Neutrophil (primary cell): Measurements from ENCODE around the gene TMEM92.

Source experiments
- H3K27ac ChIP-seq: fragments of 200-600 bp; sonication (generic); 2 replicates; pipeline ENCODE4 v1.5.1; 2016; ENCODE audit warnings: mild to moderate bottlenecking, moderate library complexity
- H3K27me3 ChIP-seq: fragments of 200-600 bp; sonication (generic); 2 replicates; pipeline ENCODE4 v1.6.0; 2016; ENCODE audit warnings: mild to moderate bottlenecking
- H3K36me3 ChIP-seq: fragments of 200-600 bp; sonication (generic); 2 replicates; pipeline ENCODE4 v1.5.1; 2017
- H3K4me1 ChIP-seq, 2 experiments: fragments of 200-600 bp in 1 of 2; sonication (generic) in 1 of 2; 1 replicate in 1 of 2; 2 replicates in 1 of 2; pipeline versions ENCODE4 v1.5.1 to v1.6.1; 2013 to 2016; ENCODE audit warnings: low read depth in 1 of 2, low read length in 1 of 2, mild to moderate bottlenecking in 1 of 2, moderate library complexity in 1 of 2; ENCODE audit not compliant: control insufficient read depth in 1 of 2, insufficient read depth in 1 of 2
- H3K4me3 ChIP-seq, 2 experiments: fragments of 200-600 bp in 1 of 2; sonication (generic) in 1 of 2; 1 replicate in 1 of 2; 2 replicates in 1 of 2; pipeline ENCODE4 v1.5.1; 2013 to 2016; ENCODE audit warnings: low read depth in 1 of 2, low read length in 1 of 2, mild to moderate bottlenecking in 1 of 2, moderate library complexity in 1 of 2
- H3K9me3 ChIP-seq: fragments of 200-600 bp; sonication (generic); 2 replicates; pipeline ENCODE4 v1.5.1; 2016
- CTCF ChIP-seq: fragments of 200-600 bp; sonication (generic); IDR thresholded peaks from 2 replicates; pipeline ENCODE4 v1.5.1; 2016; ENCODE audit warnings: antibody characterized with exemption

The TMEM92 gene

GRCh38 chr17:50239937-50240336, 34.3 kb upstream of the TMEM92 start:
- Histone ChIP-seq H3K9me3 (no peaks in the 10 kb centered on the region), H3K4me3 (no peak overlapping the region), H3K27ac (no peak overlapping the region), H3K36me3 (no peaks in the 10 kb centered on the region), H3K4me1 (no peaks in the 10 kb centered on the region), H3K27me3 (peaks cover 56% of the 10 kb centered on the region)
- no peak for TF ChIP-seq CTCF

DNA sequence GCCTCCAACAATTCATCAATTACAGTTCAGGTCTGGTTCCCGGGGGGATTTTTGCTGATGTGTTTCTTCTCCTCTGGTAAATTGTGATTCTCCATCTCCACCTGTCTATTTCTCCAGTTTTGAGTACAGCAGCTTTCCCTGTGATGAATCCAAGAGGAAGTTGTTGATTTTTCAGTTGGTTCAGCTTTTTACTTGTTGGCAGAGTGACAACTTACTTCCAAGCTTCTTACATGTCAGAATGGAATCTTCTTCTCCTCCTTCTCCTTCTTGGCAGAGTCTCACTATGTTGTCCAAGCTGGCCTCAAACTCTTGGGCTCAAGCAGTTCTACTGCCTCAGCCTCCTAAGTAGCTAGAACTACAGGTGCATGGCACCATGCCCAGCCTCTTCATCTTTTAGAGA, 33.4 kb upstream of the TMEM92 start:
- peaks cover 47% of the 10 kb centered on the region for H3K27me3 ChIP-seq
- no peak for TF ChIP-seq CTCF
- H3K9me3 ChIP-seq = no peaks in the 10 kb centered on the region
- H3K4me3 ChIP-seq = no peak overlapping the region
- no peak overlapping the region for H3K27ac ChIP-seq
- H3K4me1 ChIP-seq = no peaks in the 10 kb centered on the region
- no peaks in the 10 kb centered on the region for H3K36me3 ChIP-seq

DNA sequence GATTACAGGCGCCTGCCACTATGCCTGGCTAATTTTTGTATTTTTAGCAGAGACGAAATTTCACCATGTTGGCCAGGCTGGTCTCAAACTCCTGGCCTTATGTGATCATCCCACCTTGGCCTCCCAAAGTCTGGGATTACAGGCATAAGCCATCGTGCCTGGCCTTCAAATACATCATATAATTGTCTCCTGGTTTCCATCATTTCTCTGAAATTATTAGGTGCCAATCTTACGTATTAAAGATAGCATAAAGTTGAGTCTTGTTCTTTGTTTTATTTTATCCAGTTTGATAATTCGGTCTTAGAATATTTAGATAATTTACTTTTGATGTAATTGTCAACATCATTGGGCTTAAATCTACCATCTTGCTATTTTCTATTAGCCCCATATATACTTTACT, 32.8 kb upstream of the TMEM92 start:
- Histone ChIP-seq H3K36me3 (no peaks in the 10 kb centered on the region), H3K4me3 (no peak overlapping the region), H3K4me1 (no peaks in the 10 kb centered on the region), H3K27me3 (peaks cover 45% of the 10 kb centered on the region), H3K27ac (no peak overlapping the region), H3K9me3 (no peaks in the 10 kb centered on the region)
- no peak for TF ChIP-seq CTCF

DNA sequence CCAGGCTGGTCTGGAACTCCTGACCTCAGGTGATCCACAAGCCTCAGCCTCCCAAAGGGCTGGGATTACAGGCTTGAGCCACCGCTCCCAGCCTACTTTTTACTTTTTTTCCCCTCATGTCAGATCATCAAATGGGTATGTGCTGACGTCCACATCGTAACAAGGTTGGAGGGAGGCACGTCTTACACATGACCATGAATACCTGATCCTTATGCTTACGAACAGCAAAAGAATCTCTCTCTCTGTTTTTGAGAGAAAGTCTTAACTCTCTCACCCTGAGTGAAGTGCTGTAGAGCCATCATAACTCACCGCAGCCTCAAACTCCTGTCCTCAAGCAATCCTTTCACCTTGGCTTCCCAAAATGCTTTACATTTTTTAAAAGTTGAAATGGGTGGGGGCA, 29.5 kb upstream of the TMEM92 start:
- no peaks in the 10 kb centered on the region for H3K9me3 ChIP-seq
- H3K36me3 ChIP-seq = no peaks in the 10 kb centered on the region
- H3K4me3 ChIP-seq = no peak overlapping the region
- H3K27ac ChIP-seq = no peak overlapping the region
- H3K4me1 ChIP-seq = no peaks in the 10 kb centered on the region
- peaks cover 29% of the 10 kb centered on the region for H3K27me3 ChIP-seq
- TF ChIP-seq CTCF = no peak

DNA sequence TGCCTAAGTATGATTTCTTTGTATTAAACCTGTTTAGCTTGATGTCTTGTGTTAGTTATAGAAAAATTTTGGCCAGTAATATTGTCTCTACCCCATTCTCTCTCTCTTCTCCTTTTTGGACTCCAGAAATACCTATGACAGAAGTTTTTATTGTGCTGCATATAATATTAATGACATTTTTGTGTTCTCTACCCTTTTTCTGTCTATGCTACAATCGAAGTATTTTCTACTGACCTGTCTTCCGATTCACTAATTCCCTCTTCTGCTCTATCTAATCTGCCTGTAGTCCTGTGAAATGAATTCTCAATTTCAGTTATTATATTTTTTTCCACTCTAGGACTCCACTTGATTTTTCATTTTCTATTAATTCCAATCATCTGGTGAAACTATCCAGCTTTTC, 26.0 kb upstream of the TMEM92 start:
- no peaks in the 10 kb centered on the region for H3K9me3 ChIP-seq

More for the DNA sequence above, 26.0 kb upstream of the TMEM92 start:
- no peaks in the 10 kb centered on the region for H3K4me1 ChIP-seq
- H3K36me3 ChIP-seq = no peaks in the 10 kb centered on the region
- no peak for TF ChIP-seq CTCF
- peaks cover 19% of the 10 kb centered on the region for H3K27me3 ChIP-seq
- no peak overlapping the region for H3K4me3 ChIP-seq
- H3K27ac ChIP-seq = no peak overlapping the region
